G401 (cell line): ENCODE measurements around the gene FDPS. TPM values are rescaled to one million over a fixed set of nuclear protein-coding genes. Genes with fewer than 3 reads are reported as not detected.
"Not testable (repeated sequence)": the region's sequence is repeated elsewhere in the genome, so short reads cannot be mapped to it uniquely, and the experiment has no call there.

Experiments used
- DNase-seq: peaks from one replicate; pipeline ENCODE4 v3.0.0-alpha.2; 2015; ENCODE audit warnings: low spot score
- in situ Hi-C: cut with HindIII; loops from 2 replicates; pipeline ENCODE4 v1.10.0; 2016; ENCODE audit warnings: low sequenced_read_pairs, mixed read lengths
- total RNA-seq: library from RNA; depleted of rRNA; stranded (reverse); fragments of >200 nt; shearing (Covaris generic); gene quantifications from 2 replicates; pipeline ENCODE4 v1.2.3, GENCODE V29; 2014

FDPS gene
- total RNA-seq, 1 experiment from 2014 or later, result 361 TPM

- in situ Hi-C loops, result no loop called here
- no peak for DNase-seq
Measured at GRCh38 chr1:155282488-155283091, 26.1 kb upstream of the FDPS start.

GRCh38 chr1:155284476-155284875, 24.2 kb upstream of the FDPS start:
- in situ Hi-C loops, result no loop called here
- DNase-seq, result no peak

GRCh38 chr1:155285063-155285462, 23.6 kb upstream of the FDPS start:
- no peak for DNase-seq
- in situ Hi-C loops, result no loop called here

- no peak for DNase-seq
- in situ Hi-C loops, result no loop called here
Measured at GRCh38 chr1:155285631-155286044, 23.0 kb upstream of the FDPS start.

GRCh38 chr1:155286544-155286943, 22.1 kb upstream of the FDPS start:
- no peak for DNase-seq
- in situ Hi-C loops, result no loop called here

- no peak for DNase-seq
Measured at GRCh38 chr1:155287987-155288543, 20.6 kb upstream of the FDPS start.

GRCh38 chr1:155291006-155291405, 17.7 kb upstream of the FDPS start:
- in situ Hi-C loops, DNase-seq: not testable (repeated sequence)

More at GRCh38 chr1:155287987-155288543, 20.6 kb upstream of the FDPS start:
- in situ Hi-C loops, result no loop called here

GRCh38 chr1:155293086-155293749, 15.4 kb upstream of the FDPS start:
- in situ Hi-C loops, result no loop called here
- DNase-seq, result no peak

GRCh38 chr1:155294520-155295182, 14.0 kb upstream of the FDPS start:
- in situ Hi-C loops, result no loop called here

GRCh38 chr1:155295183-155295941, 13.3 kb upstream of the FDPS start:
- in situ Hi-C loops, result no loop called here

More at GRCh38 chr1:155294520-155295182, 14.0 kb upstream of the FDPS start:
- peak; percentile 17 for DNase-seq

GRCh38 chr1:155295942-155296267, 12.8 kb upstream of the FDPS start:
- in situ Hi-C loops, result no loop called here

More at GRCh38 chr1:155295183-155295941, 13.3 kb upstream of the FDPS start:
- no peak for DNase-seq

GRCh38 chr1:155296661-155297060, 12.0 kb upstream of the FDPS start:
- in situ Hi-C loops, result no loop called here
- no peak for DNase-seq

More at GRCh38 chr1:155295942-155296267, 12.8 kb upstream of the FDPS start:
- no peak for DNase-seq

GRCh38 chr1:155297384-155297783, 11.3 kb upstream of the FDPS start:
- in situ Hi-C loops, result no loop called here
- no peak for DNase-seq

GRCh38 chr1:155300024-155300423, 8.6 kb upstream of the FDPS start:
- in situ Hi-C loops, result no loop called here
- no peak for DNase-seq

GRCh38 chr1:155300553-155301329, 7.9 kb upstream of the FDPS start:
- no peak for DNase-seq
- in situ Hi-C loops, result no loop called here

- in situ Hi-C loops, result no loop called here
- no peak for DNase-seq
Measured at GRCh38 chr1:155301342-155301841, 7.3 kb upstream of the FDPS start, which contains the start of gene PKLR. TSS of gene PKLR (minus strand) at chr1:155301438. CDS start at chr1:155301395, 43 bp downstream.

- in situ Hi-C loops, result no loop called here
- no peak for DNase-seq
Measured at GRCh38 chr1:155304558-155305063, 4.1 kb upstream of the FDPS start.

GRCh38 chr1:155305881-155306391, 2.7 kb upstream of the FDPS start:
- DNase-seq, result no peak

More at GRCh38 chr1:155305881-155306391, 2.7 kb upstream of the FDPS start:
- in situ Hi-C loops, result no loop called here
